CD4-positive, alpha-beta T cell treated with Interleukin-17A for 1 hour (primary cell): ENCODE measurements around the gene KCND3.
A peak's percentile ranks its signal among the peaks of the same experiment; 100 is the strongest.
"Not testable (repeated sequence)": the region's sequence is repeated elsewhere in the genome, so short reads cannot be mapped to it uniquely, and the experiment has no call there.

Experiments used
- DNase-seq: peaks from one replicate; pipeline ENCODE4 v3.0.0-alpha.2; 2020

KCND3 gene

DNA sequence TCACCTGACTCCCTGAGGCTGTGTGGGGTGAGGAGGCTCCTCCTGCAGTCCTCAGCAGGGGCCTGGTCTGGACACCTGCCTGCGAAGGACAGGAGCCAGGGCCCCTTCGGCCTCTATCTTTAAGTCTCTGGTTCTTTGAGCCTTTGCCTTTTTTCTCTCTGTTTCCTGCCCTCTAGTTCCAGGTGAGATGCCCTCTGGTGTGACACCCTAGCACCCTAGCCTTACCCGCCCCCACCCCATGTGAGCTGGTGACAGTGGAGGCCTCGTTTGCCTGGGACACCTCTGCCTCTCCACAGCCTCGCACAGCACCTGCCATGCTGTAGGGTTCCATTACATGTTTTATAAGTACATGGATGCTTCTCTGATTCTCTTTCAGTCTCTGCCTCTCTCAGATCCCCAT is 186.5 kb downstream of the KCND3 start:
- no peak for DNase-seq

DNA sequence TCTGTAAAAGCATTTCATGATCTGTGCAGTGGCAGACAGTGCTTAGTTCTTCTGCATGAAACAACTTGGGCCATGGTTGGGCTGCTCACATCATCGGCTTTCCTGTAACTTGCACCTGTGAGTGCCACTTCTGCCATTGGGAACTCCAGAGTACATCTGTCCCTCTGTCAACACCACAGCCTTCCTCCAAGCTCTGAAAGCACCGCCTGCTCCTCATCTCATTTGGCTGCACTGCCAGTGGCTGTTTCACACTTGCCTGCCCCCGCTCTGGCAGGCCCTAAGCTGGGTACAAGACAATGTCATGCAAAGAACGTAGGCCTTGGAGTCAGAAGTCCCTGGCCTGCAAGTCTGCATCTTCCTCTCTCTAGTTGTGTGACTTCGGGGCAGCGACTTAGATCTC is 187.4 kb downstream of the KCND3 start:
- no peak for DNase-seq

DNA sequence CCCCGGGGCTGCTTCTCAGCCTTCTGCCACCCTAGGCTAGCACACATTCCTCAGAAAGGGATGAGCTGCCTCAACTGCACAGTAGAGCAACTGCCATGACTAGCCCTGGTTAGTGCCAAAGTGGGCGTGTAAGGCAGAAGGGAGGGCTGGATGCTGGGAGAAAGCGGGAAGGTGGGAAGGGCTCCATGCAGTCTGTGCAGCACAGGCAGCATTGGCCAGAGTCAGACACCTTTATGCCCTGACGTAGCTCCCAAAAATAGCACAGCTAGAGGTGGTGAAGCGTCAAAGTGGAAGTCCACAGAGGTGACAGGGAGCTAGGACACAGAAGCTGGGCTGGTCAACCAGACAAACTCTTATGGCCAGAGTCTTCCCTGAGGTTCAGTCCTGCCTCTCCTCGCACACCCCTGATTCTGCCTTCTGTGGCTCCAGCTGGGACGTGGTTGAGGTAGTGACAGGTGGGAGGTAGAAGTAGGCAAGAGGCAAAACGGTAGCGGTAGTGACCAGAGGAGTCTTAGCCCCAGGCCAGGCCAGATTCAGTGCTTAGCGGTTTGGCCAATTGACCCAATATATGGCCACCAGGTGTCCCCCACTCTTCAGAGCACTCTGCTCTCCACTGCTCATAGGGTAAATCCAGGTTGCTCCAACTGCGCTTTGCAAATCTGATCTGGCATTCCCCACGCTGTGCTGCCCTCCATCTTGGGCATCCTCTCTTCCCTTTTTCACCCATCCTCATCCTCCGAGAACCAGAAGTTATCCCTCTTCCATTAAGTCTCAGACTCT is 188.2 kb downstream of the KCND3 start:
- no peak for DNase-seq

DNA sequence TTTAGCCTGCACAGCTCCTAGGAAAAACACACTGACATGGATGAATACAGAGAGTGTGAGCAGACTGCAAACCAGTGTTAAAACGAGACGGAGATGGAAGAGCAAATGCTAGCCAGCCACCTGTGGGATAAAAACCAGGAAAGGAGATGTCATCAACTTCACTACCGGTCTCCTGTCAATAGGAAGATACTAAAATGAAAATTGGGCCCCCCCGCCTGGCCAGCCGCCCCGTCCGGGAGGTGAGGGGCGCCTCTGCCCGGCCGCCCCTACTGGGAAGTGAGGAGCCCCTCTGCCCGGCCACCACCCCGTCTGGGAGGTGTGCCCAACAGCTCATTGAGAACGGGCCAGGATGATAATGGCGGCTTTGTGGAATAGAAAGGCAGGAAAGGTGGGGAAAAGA is 189.7 kb downstream of the KCND3 start:
- not testable (repeated sequence) for DNase-seq

- DNase-seq, result no peak
Observed at GRCh38 chr1:111798580-111798979, 190.9 kb downstream of the KCND3 start.

GRCh38 chr1:111795401-111795800 is 194.1 kb downstream of the KCND3 start:
- DNase-seq, result no peak

- DNase-seq, result no peak
Observed at GRCh38 chr1:111793923-111794322, 195.5 kb downstream of the KCND3 start.

- DNase-seq, result no peak
Observed at GRCh38 chr1:111792249-111792648, 197.2 kb downstream of the KCND3 start.

DNA sequence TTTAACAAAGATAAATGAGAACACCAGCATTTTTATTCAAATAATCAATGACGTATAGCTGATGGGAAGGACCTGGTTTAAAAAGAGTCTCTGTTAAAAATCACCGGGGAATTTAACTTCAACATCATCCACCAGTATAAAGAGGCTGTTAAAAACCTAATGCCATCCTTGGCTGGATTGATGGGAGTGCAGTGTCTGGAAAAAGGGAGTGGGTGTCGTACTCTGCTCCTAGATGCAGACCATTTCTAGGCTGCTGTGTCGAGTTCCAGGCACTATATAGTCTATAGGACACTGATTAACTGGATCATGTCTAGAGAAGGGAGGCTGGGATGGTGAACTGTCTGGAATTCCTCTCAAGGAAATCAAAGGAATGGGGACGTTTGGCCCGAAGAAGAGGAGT is 197.7 kb downstream of the KCND3 start:
- DNase-seq, result no peak

DNA sequence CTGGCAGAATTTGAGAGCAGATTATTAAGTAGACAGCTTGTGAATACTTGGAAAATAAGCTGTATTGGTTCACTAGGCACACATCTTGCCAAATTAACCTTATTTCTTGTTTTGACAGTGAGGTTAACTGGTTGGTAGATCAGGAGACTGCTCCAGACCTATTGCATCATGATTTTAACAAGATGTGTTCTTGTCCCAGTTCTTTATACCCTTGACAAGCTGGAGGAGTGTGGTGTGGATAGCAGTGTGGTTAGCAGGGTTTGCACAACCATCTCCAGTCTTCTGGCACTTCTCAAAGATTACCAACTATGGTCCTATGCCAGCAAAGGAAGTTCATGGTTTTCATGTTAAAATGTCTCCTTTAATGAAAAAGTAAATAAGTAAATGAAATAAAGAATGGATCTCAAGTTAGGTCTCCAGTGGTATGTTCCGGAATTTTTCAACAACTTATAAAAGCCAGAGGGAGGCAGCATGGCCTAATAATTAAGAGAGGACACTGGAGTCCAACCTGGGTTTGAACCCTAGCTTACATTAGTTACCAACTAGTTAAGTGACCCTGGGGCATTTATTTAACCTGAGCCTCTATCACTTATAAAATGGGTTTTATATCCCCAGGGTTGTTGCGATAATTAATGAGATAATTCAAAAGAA is 199.7 kb downstream of the KCND3 start:
- DNase-seq, result no peak

DNA sequence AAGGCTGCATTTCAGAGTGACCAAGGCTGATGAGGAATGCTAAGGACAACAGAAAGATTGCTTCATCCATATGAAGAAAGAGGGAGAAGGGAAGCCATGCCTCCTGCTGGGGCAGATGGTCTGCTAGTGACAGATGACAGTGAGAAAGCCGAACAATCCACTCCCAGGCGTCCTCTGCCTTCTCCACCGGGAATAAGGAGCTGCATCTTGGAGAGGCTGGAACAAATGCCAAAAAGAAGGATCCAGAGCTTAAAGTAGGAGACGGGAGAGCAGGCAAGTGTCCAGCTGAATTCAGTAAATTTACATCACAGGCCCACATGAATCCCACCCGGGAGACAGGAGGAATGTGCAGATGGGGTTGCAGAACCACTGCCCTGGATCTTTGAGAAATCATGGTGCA is 200.3 kb downstream of the KCND3 start:
- no peak for DNase-seq

DNA sequence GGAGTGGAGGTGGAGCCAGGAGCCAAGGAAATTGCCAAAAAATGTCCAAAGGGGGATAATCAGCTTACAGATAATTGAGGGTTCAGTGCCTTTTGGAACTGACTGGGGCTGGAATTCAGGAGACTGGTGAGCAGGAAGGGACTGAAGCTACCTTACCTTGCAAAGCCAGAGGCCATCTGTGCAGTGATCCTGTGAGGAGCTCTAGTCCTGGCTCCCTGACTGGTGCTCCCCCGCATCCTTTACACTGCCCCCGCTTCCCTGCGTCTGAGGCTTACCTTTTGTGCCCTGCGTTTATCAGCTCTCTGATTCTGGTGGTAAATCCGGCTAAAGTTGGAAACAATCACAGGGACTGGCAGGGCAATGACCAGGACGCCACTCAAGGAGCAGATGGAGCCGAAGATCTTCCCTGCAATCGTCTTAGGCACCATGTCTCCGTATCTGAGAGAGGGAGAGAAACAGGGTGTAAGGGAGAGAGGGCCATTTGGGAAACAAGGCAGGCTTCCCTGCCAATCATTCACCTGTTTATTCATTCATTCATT is 202.7 kb downstream of the KCND3 start:
- DNase-seq, result no peak

- no peak for DNase-seq
Observed at GRCh38 chr1:111784273-111784901, 205.1 kb downstream of the KCND3 start.

GRCh38 chr1:111779546-111779945 is 209.9 kb downstream of the KCND3 start:
- DNase-seq, result no peak

DNA sequence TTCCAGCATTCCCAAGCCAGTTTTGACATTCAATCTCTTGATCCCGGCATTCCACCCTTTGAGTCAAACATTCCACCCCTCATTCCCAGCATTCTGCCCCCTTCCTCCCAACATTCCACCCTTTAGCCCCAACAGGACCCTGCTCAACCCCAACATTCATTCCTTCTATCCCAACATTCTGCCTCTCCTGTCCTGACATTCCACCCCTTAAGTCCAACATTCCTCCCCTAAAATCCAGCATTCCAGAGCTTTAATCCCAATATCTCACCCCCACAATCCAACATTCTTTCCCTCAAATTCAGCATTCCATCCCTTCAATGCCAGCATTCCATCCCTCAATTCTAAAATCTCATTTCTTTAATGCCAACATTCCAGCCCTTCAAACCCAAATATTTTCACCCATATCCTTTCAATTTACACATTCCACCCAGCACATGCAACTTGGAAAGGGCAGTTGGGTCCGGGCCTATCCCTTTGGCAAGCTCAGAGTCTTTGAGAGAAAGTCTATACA is 210.9 kb downstream of the KCND3 start:
- no peak for DNase-seq

DNA sequence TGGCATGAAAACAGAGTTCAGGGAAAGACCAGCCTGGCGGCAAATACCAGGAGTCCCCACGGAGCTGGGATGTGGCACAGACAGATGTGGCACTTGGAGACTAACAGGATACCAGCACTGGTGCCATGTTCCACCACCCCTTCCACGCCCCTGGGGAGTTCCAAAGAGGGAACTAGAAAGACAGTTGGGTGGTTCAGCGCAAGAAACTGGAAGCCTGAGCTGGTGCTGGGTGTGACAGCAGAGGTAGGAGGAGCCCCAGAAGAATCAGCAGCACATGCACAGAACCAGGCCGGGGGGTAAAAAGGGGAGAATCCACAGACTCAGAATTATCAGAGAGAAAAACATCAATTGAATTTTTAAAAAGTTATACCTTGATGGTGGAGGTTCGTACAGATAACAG is 211.4 kb downstream of the KCND3 start:
- no peak for DNase-seq

DNA sequence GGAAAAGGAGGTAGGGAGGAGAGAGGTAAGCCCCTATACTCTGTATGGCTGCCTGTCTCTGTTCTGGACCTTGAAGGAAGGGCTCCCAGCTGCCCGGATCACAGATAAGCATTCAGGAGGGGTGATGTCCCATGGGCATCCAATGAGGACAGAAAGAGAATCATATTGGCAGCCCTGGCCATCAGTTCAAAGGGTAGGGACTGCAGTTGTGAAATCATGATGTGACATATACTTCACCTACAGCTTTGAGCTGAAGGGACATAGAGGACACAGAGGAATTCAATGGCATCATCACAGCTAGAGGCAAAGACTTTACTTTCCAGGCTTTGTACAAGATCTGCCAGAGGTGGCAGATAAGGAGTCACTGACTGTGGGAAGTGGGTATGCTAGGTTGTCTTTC is 212.2 kb downstream of the KCND3 start:
- DNase-seq, result no peak

GRCh38 chr1:111776861-111777260 is 212.6 kb downstream of the KCND3 start:
- no peak for DNase-seq

DNA sequence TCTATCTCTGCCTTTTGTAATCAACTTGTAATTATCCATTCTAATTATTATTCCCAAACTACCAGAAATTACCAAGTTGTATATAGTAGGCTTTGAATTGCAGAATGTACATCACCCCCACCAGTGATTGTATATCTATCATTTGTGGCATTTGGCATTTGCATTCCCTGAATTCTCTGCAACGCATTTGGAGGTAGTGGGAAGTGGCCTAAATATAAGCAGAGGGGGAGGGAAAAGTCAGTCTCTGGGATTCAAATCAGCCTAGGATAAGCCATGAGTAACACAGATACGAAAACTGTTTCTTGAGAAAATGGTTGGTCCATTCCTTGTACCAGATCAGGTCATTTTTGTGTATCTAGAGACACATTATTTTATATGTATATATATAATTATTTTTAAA is 213.1 kb downstream of the KCND3 start:
- no peak for DNase-seq

GRCh38 chr1:111775966-111776365 is 213.5 kb downstream of the KCND3 start:
- no peak for DNase-seq

GRCh38 chr1:111770916-111771315 is 218.6 kb downstream of the KCND3 start:
- DNase-seq, result no peak

DNA sequence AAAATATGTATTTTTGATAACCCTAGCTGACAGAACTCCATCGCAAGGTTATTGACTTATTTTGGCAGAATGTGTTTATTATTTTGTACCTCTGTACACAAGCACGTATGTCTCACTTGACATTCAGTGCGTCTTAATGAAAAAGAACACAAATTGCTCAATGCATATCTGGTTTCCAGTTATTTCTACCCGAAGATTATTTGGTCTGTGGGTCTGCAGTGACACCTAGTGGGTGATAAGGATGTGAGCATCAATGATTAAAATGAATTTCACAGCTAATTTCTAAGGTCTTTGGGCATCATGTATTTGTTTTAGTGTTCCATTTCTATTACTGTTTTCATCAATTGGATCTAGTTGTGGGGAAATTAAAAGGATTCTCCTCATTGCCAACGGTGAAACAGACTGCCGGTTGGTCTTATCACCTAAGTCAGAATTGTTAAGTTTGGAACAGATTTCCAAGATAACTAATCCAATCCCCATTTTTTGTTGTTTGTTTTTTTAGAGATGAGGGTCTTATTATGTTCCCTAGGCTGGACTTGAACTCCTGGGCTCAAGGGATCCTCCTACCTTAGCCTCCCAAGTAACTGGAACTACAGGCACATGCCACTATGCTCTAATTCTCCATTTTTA is 219.8 kb downstream of the KCND3 start:
- peak; percentile 77 for DNase-seq

DNA sequence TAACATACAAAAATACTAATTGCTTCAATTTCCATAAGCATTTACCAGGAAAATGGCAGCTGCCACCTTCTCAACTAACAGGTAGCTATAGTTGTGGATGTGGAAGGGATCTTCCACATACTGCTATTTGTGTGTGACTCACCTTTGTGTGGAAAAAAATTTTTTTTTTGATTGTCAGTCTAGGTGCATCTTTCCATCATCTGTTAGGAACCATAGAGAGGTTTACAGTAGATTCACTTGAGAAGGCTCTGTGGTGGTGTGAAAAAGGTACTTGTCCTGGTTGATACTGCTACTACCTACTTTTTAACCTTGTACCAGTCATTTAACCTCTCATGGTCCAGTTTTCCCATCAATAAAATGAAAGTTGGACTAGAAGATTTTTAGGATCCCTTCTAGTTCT is 220.8 kb downstream of the KCND3 start:
- no peak for DNase-seq
